Left lobe of liver (tissue), 2 donors: ENCODE results near the gene NTF4. TPM values are rescaled to one million over a fixed set of nuclear protein-coding genes. Genes with fewer than 3 reads are reported as not detected.
"Not testable (repeated sequence)": the region's sequence is repeated elsewhere in the genome, so short reads cannot be mapped to it uniquely, and the experiment has no call there.

Experiments used
- ATAC-seq: fragments of 200-7000 bp; cut with Tn5 transposase; one replicate; pipeline ENCODE4 v1.9.1; 2020; ENCODE audit warnings: mild to moderate bottlenecking, moderate library complexity
- DNase-seq: peaks from one replicate; pipeline ENCODE4 v3.0.0-alpha.2; 2020; ENCODE audit warnings: low spot score
- total RNA-seq: library from RNA; stranded (reverse); gene quantifications from one replicate; pipeline ENCODE4 v1.2.1, GENCODE V29; 2021
- donor health status: DM: no; HTN: no; CAD: no; lungs with moderate emphysema.
- donor health status: DM: no; HTN: yes; CAD: no.

Gene NTF4
- total RNA-seq, 1 donor from 2014 or later, result not detected

DNA sequence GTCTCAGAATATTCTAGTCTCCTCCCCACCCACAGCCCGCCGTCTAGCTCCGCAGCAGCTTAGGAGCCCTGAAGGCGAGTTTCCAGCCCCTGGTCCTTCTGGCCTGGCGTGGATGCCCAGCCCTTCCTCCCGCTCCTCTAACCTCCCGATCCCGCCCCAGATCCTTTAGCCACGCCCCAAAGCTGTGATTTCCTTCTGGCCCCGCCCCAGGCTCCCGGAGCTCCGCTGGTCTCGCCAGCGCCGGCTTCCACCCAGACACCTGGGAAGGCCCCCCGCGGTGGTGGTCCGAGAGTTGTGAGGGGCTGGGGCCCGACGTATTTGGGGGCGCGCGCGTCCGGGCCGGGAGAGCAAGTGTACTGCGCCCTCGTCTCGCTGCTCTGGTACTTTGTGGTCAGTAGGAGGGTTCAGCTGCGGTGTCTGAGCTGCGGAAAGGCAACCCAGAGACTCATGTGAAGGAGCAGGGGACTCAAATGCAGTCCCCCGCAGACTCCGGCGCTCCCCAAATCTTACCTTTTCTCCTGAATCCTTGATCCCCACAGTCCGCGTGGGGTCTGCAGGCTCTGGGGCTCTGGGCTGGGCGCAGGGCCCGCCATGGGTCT, 6.9 kb downstream of the NTF4 start, which contains the start of gene CGB7:
Gene CGB7, minus strand, starts transcription at position 114 of the 599 bp plus-strand sequence. CDS start 2,374 bp downstream, outside the sequence.
- ATAC-seq (peak; percentile 76), DNase-seq (peak; percentile 70)

DNA sequence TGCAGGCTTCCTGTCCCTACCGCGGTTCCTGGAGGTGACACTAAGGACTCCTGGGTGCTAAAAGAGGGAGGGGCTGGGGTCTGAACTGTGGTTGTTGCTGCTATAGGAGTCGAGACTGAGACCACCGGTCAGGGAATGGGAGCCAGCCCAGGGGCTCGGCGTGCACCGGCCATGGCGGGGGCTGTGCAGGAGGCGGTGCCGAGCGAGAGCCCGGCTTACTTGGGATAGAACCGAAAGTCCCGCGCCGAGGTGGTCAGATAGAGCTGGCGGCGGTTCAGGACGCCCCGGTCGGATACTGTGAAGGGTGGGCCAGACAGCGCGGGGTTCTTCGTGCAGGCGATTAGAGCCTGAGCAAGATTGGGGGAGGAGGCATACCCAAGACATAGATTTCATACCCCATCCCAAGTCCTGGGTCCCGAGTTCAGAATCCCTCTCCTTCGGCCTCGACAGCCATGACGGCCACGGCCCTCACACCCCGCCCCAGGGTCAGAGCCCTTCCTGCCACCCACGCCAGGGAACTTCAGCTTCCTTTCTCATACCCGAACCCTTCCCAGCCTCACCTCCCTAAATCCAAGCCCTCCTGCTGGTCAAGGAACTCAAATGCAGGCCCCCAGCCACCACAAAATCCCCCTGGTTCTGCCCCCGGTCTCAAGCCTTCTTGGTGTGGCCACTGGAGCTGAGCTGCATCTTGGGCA, 7.6 kb downstream of the NTF4 start:
- DNase-seq, result not testable (repeated sequence)
- peak; percentile 9 for ATAC-seq

DNA sequence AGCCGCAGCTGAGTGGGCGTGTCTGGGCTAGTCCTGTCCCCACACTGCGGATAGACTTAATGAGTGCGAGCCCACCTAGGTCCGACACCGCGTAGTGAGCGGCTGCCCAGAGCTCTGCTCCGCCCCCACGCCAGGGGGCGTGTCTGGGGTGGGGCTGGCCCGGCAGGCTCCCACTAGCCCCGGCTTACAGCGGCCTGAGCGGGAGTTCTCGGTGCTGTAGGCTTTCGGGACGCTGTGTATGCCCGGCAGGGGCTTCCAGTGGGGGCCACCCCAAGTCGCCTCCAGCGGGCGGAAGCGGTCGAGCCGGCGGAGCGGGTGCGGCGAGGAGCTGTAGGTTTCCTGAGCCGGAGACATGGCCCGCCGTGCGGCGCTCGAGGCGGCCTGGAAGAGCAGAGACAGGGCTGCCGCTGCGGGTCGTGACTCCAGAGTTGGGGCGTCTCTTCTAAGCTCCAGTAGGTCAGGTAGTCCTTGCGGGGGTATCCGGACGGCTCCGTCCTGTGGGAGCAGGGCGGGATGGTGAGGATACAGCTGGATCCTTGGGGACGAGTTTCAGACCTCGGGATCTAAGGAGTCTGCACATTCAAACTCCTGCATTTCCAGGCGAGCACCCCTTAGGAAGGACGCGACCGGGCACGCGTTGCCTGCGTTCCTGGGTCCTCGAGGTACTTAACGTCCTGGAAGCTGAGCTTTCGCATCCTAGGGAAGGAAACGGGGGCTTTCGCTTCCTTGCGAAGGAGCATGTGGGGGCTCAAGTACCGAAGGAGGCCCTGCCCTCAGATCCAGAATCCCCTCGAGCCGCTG, 8.3 kb downstream of the NTF4 start:
- ATAC-seq (peak; percentile 90), DNase-seq (peak; percentile 64)

DNA sequence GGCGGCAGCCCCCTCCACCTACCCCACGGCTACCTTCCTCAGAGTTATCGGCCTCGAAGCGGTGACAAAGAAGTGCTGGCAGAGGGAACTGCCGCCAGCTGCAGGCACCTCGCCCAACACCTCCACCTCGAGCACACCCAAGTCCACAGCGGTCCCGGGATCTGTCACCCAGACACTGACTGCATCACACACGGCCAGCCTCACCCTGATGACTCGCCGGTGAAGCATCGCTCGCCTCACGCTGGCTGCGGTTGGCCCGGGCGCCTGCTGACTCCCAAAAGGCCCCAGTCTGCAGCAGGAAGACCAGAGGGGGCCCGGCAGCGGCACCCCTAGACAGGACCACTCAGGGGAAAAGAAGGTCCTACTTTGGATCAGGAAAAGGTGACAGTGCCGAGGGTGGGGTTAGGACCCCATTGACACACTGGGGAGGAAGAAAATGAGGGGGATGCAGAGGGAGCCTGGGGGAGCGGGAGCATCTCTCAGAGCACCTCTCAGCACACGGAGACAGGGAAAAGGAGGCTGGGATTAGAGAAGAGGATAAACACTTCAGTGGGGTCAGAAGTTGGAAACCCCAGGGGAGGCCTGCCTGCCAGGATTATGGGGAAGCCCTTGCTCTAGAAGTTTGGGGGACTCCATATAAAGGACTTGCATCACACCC, 14.1 kb downstream of the NTF4 start:
- not testable (repeated sequence) for DNase-seq, ATAC-seq

DNA sequence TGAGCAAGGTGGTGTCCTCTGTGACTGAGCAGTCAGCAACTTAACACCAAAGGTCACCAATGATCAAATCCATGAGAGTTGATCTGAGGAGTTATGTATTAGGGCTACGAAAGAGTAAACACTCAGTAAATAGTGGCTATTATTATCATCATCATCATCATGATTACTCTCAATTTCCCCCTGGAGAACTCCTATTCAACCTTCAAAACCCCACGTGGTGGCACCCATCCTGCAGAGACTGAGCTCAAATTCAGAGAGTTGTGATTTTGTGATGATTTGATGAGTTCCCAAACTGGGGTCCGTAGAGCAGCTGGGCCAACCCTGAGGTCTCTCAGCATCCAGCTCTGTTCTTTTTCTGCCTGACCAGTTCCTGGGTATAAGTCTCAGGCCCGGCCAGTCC, 14.8 kb downstream of the NTF4 start:
- ATAC-seq, DNase-seq: not testable (repeated sequence)

DNA sequence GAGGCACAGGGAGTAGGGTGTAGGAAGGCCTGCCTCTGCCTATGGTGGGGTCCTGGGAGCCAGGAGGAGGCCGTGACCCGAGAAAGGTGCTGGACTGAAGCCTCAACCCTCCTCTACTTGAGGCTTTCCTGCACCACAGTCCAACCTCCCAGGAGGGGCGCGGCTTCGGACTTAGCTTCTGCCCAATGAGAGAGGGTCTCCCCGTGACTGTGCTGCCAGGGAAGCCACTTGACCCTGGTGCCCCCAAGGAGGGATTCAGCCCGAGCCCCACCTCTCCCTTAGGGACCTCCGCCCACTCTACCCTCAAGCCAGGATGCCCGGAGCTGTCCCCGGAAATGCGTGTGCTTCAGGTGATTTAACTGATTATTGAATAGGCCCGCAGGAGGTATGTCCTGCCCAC, 15.6 kb downstream of the NTF4 start, which contains the start of gene CGB8:
Gene CGB8, minus strand, starts transcription at position 101 of the 400 bp plus-strand sequence. CDS start 372 bp downstream, outside the sequence.
- not testable (repeated sequence) for DNase-seq, ATAC-seq

DNA sequence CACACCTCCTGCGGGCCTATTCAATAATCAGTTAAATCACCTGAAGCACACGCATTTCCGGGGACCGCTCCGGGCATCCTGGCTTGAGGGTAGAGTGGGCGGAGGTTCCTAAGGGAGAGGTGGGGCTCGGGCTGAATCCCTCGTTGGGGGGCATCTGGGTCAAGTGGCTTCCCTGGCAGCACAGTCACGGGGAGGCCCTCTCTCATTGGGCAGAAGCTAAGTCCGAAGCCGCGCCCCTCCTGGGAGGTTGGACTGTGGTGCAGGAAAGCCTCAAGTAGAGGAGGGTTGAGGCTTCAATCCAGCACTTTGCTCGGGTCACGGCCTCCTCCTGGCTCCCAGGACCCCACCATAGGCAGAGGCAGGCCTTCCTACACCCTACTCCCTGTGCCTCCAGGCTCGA, 21.1 kb downstream of the NTF4 start, which contains the start of gene CGB5:
Gene CGB5, plus strand, starts transcription at position 301 of the 400 bp plus-strand sequence. CDS start 362 bp downstream, outside the sequence.
- not testable (repeated sequence) for DNase-seq, ATAC-seq

DNA sequence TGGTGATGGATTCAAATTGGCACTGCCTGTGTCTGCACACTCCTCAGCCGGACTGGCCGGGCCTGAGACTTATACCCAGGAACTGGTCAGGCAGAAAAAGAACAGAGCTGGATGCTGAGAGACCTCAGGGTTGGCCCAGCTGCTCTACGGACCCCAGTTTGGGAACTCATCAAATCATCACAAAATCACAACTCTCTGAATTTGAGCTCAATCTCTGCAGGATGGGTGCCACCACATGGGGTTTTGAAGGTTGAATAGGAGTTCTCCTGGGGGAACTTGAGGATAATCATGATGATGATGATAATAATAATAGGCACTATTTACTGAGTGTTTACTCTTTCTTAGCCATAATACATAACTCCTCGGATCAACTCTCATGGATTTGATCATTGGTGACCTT, 22.0 kb downstream of the NTF4 start:
- DNase-seq, ATAC-seq: not testable (repeated sequence)

DNA sequence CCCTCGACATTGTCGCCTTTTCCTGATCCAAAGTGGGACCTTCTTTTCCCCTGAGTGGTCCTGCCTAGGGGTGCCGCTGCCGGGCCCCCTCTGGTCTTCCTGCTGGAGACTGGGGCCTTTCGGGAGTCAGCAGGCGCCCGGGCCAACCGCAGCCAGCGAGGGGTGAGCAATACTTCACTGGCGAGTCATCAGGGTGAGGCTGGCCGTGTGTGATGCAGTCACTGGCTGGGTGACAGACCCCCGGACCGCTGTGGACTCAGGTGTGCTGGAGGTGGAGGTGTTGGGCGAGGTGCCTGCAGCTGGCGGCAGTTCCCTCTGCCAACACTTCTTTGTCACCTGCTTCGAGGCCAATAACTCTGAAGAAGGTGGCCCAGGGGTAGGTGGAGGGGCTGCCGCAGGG, 22.4 kb downstream of the NTF4 start:
- DNase-seq (no peak), ATAC-seq (no peak)

DNA sequence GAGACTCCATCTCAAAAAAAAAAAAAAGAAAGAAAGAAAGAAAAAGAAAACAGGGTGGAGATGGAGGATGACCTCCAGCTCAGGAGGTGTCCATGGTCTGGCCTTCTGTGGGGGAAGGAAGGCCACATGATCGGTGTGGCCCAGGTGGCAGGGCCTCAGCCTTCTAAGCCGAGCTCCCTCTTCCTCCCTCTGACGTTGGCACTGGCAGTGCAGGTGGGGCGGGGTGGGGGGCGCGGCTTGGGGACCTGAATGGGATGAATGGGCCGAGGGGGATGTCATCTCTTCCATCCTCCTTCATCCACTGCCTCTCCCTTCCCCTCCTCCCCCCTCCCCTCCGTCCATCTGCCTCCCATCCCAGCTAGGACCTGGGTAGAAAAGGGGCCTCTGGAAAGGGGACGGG, 24.9 kb downstream of the NTF4 start:
- not testable (repeated sequence) for ATAC-seq, DNase-seq

DNA sequence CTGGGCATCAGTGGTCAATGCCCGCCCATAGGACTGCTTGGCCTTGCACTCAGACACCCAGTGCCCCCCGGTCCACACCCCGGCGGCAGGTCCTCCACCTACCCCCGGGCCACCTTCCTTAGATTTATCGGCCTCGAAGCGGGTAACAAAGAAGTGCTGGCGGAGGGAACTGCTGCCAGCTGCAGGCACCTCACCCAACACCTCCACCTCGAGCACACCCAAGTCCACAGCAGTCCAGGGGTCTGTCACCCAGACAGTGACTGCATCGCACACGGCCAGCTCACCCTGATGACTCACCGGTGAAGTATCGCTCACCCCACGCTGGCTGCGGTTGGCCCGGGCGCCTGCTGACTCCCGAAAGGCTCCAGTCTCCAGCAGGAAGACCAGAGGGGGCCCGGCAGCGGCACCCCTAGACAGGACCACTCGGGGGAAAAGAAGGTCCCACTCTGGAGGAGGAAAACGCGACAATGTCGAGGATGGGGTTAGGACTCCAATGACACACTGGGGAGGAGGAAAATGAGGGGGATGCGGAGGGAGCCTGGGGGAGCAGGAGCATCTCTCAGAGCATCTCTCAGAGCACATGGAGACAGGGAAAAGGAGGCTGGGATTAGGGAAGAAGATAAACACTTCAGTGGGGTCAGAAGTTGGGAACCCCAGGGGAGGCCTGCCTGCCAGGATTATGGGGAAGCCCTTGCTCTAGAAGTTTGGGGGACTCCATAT, 25.9 kb downstream of the NTF4 start:
- ATAC-seq, DNase-seq: not testable (repeated sequence)

DNA sequence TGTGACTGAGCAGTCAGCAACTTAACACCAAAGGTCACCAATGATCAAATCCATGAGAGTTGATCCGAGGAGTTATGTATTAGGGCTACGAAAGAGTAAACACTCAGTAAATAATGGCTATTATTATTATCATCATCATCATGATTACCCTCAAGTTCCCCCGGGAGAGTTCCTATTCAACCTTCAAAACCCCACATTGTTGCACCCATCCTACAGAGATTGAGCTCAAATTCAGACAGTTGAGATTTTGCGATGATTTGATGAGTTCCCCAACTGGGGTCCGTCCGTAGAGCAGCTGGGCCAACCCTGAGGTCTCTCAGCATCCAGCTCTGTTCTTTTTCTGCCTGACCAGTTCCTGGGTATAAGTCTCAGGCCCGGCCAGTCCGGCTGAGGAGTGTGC, 26.5 kb downstream of the NTF4 start:
- not testable (repeated sequence) for DNase-seq, ATAC-seq

DNA sequence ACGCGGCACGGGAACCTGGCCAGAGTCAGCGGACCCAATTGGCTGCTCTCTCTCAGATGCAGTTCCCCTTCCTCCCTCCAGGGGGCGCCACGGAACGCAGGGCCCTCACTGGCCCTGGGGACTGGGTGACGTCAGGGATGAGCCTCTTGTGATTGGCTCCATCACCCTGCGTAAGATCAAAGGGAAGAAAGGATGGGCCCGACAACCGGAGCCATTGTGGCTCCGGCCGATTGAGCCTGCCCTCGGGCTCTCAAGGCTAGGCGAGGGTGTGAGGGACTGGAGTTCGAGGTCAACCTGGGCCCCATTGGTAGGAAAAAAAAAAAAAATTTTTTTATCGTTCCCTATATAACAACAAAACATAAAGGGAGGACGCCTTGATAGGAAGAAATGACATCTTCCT, 27.8 kb downstream of the NTF4 start, which contains the start of gene CGB1:
Gene CGB1, minus strand, starts transcription at position 81 of the 400 bp plus-strand sequence. CDS start 184 bp downstream, outside the sequence.
- DNase-seq, ATAC-seq: not testable (repeated sequence)

DNA sequence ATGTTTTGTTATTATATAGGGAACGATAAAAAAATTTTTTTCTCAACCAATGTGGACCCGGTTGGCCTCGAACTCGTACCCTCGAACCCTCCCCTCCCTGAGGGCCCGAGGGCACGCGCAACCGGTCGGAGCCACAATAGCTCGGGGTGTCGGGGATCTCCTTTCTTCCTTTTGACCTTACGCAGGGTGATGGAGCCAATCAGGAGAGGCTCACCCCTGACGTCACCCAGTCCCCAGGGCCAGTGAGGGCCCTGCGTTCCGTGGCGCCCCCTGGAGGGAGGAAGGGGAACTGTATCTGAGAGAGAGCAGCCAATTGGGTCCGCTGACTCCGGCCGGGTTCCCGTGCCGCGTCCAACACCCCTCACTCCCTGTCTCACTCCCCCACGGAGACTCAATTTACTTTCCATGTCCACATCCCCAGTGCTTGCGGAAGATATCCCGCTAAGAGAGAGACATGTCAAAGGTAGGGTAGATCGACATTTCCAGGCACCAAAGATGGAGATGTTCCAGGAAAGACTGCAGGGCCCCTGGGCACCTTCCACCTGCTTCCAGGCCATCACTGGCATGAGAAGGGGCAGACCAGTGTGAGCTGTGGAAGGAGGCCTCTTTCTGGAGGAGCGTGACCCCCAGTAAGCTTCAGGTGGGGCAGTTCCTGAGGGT, 32.8 kb downstream of the NTF4 start, which contains the start of gene CGB2:
Gene CGB2, plus strand, starts transcription at position 249 of the 660 bp plus-strand sequence. Its CDS starts 206 bp downstream, at position 455.
- not testable (repeated sequence) for DNase-seq, ATAC-seq

DNA sequence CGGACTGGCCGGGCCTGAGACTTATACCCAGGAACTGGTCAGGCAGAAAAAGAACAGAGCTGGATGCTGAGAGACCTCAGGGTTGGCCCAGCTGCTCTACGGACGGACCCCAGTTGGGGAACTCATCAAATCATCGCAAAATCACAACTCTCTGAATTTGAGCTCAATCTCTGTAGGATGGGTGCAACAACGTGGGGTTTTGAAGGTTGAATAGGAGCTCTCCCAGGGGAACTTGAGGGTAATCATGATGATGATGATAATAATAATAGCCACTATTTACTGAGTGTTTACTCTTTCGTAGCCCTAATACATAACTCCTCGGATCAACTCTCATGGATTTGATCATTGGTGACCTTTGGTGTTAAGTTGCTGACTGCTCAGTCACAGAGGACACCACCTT, 34.3 kb downstream of the NTF4 start:
- ATAC-seq, DNase-seq: not testable (repeated sequence)

DNA sequence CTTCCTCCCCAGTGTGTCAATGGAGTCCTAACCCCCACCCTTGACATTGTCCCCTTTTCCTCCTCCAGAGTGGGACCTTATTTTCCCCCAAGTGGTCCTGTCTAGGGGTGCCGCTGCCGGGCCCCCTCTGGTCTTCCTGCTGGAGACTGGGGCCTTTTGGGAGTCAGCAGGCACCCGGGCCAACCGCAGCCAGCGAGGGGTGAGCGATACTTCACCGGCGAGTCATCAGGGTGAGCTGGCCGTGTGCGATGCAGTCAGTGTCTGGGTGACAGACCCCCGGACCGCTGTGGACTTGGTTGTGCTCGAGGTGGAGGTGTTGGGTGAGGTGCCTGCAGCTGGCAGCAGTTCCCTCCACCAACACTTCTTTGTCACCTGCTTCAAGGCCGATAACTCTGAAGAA, 34.9 kb downstream of the NTF4 start:
- ATAC-seq, DNase-seq: not testable (repeated sequence)

DNA sequence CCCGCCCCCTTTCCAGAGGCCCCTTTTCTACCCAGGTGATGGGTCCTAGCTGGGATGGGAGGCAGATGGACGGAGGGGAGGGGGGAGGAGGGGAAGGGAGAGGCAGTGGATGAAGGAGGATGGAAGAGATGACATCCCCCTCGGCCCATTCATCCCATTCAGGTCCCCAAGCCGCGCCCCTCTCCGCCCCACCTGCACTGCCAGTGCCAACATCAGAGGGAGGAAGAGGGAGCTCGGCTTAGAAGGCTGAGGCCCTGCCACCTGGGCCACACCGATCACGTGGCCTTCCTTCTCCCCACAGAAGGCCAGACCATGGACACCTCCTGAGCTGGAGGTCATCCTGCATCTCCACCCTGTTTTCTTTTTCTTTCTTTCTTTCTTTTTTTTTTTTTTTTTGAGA, 35.9 kb downstream of the NTF4 start:
- not testable (repeated sequence) for ATAC-seq, DNase-seq

DNA sequence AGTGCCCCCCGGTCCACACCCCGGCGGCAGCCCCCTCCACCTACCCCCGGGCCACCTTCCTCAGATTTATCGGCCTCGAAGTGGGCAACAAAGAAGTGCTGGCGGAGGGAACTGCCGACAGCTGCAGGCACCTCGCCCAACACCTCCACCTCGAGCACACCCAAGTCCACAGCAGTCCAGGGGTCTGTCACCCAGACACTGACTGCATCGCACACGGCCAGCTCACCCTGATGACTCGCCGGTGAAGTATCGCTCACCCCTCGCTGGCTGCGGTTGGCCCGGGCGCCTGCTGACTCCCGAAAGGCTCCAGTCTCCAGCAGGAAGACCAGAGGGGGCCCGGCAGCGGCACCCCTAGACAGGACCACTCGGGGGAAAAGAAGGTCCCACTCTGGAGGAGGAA, 39.0 kb downstream of the NTF4 start:
- ATAC-seq, DNase-seq: not testable (repeated sequence)

DNA sequence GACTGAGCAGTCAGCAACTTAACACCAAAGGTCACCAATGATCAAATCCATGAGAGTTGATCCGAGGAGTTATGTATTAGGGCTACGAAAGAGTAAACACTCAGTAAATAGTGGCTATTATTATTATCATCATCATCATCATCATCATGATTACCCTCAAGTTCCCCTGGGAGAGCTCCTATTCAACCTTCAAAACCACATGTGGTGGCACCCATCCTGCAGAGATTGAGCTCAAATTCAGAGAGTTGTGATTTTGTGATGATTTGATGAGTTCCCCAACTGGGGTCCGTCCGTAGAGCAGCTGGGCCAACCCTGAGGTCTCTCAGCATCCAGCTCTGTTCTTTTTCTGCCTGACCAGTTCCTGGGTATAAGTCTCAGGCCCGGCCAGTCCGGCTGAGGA, 39.5 kb downstream of the NTF4 start:
- not testable (repeated sequence) for DNase-seq, ATAC-seq
